ENCODE measurements around the gene CCDC78.
"Not testable (repeated sequence)": the region's sequence is repeated elsewhere in the genome, so short reads cannot be mapped to it uniquely, and the experiment has no call there.

CCDC78 gene

GRCh38 chr16:692356-693108 lies 33.7 kb downstream of the CCDC78 start:
- DNase-seq (ENCODE audit: low read depth), result no peak

GRCh38 chr16:691242-691641 lies 35.0 kb downstream of the CCDC78 start:
- not testable (repeated sequence) for DNase-seq (ENCODE audit: low read depth)

- no peak for DNase-seq (ENCODE audit: low read depth)
Measured at GRCh38 chr16:689175-689897, 36.9 kb downstream of the CCDC78 start.

GRCh38 chr16:687499-687898 lies 38.7 kb downstream of the CCDC78 start:
- no peak for DNase-seq (ENCODE audit: low read depth)

GRCh38 chr16:686459-687260 lies 39.6 kb downstream of the CCDC78 start:
- no peak for DNase-seq (ENCODE audit: low read depth)

GRCh38 chr16:685967-686366 lies 40.3 kb downstream of the CCDC78 start:
- DNase-seq (ENCODE audit: low read depth), result no peak

GRCh38 chr16:684961-685696 lies 41.1 kb downstream of the CCDC78 start:
- DNase-seq (ENCODE audit: low read depth), result no peak

- peak; percentile 95 for DNase-seq (ENCODE audit: low read depth)
Measured at GRCh38 chr16:684071-684794, 42.0 kb downstream of the CCDC78 start, which contains the start of gene JMJD8. JMJD8 (minus strand) TSS chr16:684334; CDS start chr16:684319, 15 bp downstream.

- no peak for DNase-seq (ENCODE audit: low read depth)
Measured at GRCh38 chr16:683396-684070, 42.7 kb downstream of the CCDC78 start.

GRCh38 chr16:682493-683395 lies 43.5 kb downstream of the CCDC78 start:
- no peak for DNase-seq (ENCODE audit: low read depth)

- no peak for DNase-seq (ENCODE audit: low read depth)
Measured at GRCh38 chr16:681746-682427, 44.4 kb downstream of the CCDC78 start.

GRCh38 chr16:680967-681745 lies 45.1 kb downstream of the CCDC78 start:
- DNase-seq (ENCODE audit: low read depth), result no peak

GRCh38 chr16:680625-680945 lies 45.7 kb downstream of the CCDC78 start:
- DNase-seq (ENCODE audit: low read depth), result no peak

GRCh38 chr16:679814-680624 lies 46.2 kb downstream of the CCDC78 start, which contains the start of gene STUB1:
STUB1 (plus strand) TSS chr16:680410; CDS start chr16:680526, 116 bp downstream.
- peak; percentile 80 for DNase-seq (ENCODE audit: low read depth)

GRCh38 chr16:678858-679813 lies 47.1 kb downstream of the CCDC78 start:
- DNase-seq (ENCODE audit: low read depth), result no peak

- DNase-seq (ENCODE audit: low read depth), result no peak
Measured at GRCh38 chr16:678209-678857, 47.9 kb downstream of the CCDC78 start.

Data from stimulated activated CD4-positive, alpha-beta T cell treated with anti-CD3 and anti-CD28 coated beads, Interleukin-2, amount 100 ng/mL, for 4 hours (primary cell).